ENCODE results near the gene WNK4. TPM values are rescaled to one million over a fixed set of nuclear protein-coding genes. Genes with fewer than 3 reads are reported as not detected.

Gene WNK4
- total RNA-seq, 1 donor from 2014 or later = 0.32 TPM

- no peak for DNase-seq (ENCODE audit: low spot score)
- H3K27me3 Mint-ChIP-seq (ENCODE audit: low read depth) = no peaks in the 10 kb centered on the region
- TF ChIP-seq, protein P1, sequence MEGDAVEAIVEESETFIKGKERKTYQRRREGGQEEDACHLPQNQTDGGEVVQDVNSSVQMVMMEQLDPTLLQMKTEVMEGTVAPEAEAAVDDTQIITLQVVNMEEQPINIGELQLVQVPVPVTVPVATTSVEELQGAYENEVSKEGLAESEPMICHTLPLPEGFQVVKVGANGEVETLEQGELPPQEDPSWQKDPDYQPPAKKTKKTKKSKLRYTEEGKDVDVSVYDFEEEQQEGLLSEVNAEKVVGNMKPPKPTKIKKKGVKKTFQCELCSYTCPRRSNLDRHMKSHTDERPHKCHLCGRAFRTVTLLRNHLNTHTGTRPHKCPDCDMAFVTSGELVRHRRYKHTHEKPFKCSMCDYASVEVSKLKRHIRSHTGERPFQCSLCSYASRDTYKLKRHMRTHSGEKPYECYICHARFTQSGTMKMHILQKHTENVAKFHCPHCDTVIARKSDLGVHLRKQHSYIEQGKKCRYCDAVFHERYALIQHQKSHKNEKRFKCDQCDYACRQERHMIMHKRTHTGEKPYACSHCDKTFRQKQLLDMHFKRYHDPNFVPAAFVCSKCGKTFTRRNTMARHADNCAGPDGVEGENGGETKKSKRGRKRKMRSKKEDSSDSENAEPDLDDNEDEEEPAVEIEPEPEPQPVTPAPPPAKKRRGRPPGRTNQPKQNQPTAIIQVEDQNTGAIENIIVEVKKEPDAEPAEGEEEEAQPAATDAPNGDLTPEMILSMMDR (IDR thresholded peaks at IDR 0.05) = peak; percentile 53
- peak within 1 kb of the TSS; percentile 84 for H3K27ac Mint-ChIP-seq (ENCODE audit: unreplicated experiment)
- H3K4me1 Mint-ChIP-seq (ENCODE audit: low read depth) = peaks cover 28% of the 10 kb centered on the region
- peak within 1 kb of the TSS; percentile 90 for H3K4me3 Mint-ChIP-seq (ENCODE audit: unreplicated experiment)
- no peaks in the 10 kb centered on the region for H3K36me3 Mint-ChIP-seq (ENCODE audit: low read depth)
- no peaks in the 10 kb centered on the region for H3K9me3 Mint-ChIP-seq (ENCODE audit: low read depth)
These were observed 18.3 kb downstream of the WNK4 start, which contains the start of the genes CNTD1 and COA3 for GRCh38 chr17:42798383-42799380. Gene CNTD1 (plus strand): TSS chr17:42798861. CDS start chr17:42799068, 207 bp downstream. Gene COA3 (minus strand): TSS chr17:42798704. CDS start chr17:42798681, 23 bp downstream.

DNA sequence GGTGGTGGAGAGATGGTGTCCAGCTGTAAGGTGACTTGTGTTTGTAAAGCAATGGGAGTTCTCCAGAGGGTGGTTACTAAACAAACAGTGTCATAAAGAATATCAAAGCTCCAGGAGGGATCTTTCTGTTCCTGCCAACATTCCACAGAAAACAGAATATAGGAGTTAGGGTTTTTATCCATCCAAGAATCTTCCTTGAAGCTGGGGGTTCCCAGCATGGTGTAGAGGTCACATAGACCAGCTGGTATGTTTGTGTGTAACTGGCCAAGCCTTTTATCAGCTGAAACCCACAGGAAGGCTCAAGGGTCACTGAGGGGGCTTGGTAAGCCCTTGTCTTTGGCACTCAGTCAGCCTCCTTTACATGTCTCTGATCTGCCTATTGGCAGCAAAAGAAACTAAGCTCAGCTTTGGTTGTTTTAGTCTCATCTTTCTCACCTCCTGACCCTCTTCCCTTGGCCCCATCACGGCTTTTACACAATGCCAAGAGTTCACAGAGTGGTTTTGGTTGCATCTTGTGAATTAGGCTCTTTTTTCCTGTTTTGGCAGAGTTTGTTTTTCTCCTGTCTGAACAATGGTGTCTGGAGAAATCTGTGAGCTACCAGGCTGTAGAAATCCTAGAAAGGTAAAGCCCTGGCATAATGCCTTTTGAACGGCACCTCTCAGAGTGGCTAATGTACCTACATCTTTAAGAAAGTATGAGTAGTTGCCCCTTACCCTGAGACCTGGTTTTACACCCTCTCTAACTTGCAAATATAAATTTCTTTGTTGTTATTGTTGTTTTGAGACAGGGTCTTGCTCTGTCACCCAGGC is 22.9 kb downstream of the WNK4 start:
- H3K27me3 Mint-ChIP-seq (ENCODE audit: low read depth) = no peaks in the 10 kb centered on the region
- H3K4me3 Mint-ChIP-seq (ENCODE audit: unreplicated experiment) = no peak overlapping the region
- peaks cover 14% of the 10 kb centered on the region for H3K4me1 Mint-ChIP-seq (ENCODE audit: low read depth)
- DNase-seq (ENCODE audit: low spot score) = no peak
- TF ChIP-seq, protein P1 (IDR thresholded peaks at IDR 0.05) = no peak
- H3K36me3 Mint-ChIP-seq (ENCODE audit: low read depth) = no peaks in the 10 kb centered on the region
- H3K27ac Mint-ChIP-seq (ENCODE audit: unreplicated experiment) = no peak overlapping the region
- no peaks in the 10 kb centered on the region for H3K9me3 Mint-ChIP-seq (ENCODE audit: low read depth)

DNA sequence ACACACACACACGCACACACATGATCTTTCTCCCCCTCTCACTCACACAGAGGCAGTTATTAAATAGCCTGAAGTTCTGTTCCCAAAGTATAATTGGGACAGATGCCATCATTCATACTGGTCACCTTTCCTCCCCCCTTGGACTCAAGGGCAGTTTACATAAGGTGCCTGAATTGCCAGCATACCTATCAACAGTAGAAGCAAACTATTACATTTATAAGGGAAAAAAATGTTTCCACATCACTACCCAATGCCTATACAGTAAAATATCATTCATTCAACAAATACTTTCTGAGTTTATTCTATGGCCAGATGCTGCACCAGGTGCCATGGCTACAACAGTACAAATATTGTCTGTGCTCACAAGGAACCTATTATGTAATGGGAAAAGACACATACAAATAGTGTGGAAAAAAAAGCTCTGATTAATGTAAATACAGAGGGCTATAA is 24.5 kb downstream of the WNK4 start:
- no peak overlapping the region for H3K4me3 Mint-ChIP-seq (ENCODE audit: unreplicated experiment)
- no peak overlapping the region for H3K27ac Mint-ChIP-seq (ENCODE audit: unreplicated experiment)

DNA sequence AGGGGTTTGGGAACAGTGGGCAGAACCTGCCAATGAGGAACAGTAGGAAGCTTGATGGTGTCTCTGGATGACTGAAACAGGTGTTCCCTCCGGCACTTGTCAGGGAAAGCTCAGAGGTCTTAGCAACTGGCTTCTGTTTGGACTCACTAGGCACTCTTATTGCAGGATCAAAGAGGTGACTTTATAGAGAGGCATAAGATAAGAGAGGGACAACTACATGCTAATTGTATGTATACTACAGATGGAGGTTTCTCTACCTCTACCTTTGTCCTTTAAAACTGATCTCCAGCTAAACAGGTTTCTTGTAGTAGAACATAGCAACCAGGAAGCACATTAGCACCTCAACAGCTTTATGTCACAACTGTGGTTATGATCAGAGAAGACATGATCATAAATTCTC is 25.8 kb downstream of the WNK4 start:
- no peaks in the 10 kb centered on the region for H3K9me3 Mint-ChIP-seq (ENCODE audit: low read depth)
- TF ChIP-seq, protein P1 (IDR thresholded peaks at IDR 0.05) = no peak
- no peaks in the 10 kb centered on the region for H3K27me3 Mint-ChIP-seq (ENCODE audit: low read depth)
- DNase-seq (ENCODE audit: low spot score) = no peak
- peaks cover 16% of the 10 kb centered on the region for H3K36me3 Mint-ChIP-seq (ENCODE audit: low read depth)
- H3K4me1 Mint-ChIP-seq (ENCODE audit: low read depth) = peaks cover 7% of the 10 kb centered on the region
- H3K4me3 Mint-ChIP-seq (ENCODE audit: unreplicated experiment) = no peak overlapping the region
- H3K27ac Mint-ChIP-seq (ENCODE audit: unreplicated experiment) = no peak overlapping the region

More for the DNA sequence above, 24.5 kb downstream of the WNK4 start:
- DNase-seq (ENCODE audit: low spot score) = no peak
- Mint-ChIP-seq H3K36me3 (ENCODE audit: low read depth) (peaks cover 8% of the 10 kb centered on the region), H3K4me1 (ENCODE audit: low read depth) (peaks cover 7% of the 10 kb centered on the region), H3K9me3 (ENCODE audit: low read depth) (no peaks in the 10 kb centered on the region), H3K27me3 (ENCODE audit: low read depth) (no peaks in the 10 kb centered on the region)
- TF ChIP-seq, protein P1 (IDR thresholded peaks at IDR 0.05) = no peak

DNA sequence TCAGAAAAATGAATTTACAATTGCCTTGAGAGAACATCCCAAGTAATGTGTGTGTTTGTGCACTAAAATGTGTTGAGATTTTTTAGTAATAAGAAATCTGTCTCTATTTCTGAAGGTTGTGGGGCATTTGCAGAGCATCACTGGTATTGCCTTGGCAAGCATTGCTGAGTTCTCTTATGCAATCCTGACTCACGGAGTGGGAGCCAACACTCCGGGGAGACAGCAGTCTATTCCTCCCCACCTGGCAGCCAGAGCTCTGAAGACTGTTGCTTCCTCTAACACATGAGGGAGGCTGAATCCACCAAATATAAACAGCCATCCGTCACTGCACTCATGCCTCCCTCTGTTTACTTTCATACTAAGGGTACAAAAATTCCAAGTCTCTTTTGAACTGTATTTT is 28.8 kb downstream of the WNK4 start:
- no peaks in the 10 kb centered on the region for H3K27me3 Mint-ChIP-seq (ENCODE audit: low read depth)
- H3K27ac Mint-ChIP-seq (ENCODE audit: unreplicated experiment) = no peak overlapping the region
- no peaks in the 10 kb centered on the region for H3K4me1 Mint-ChIP-seq (ENCODE audit: low read depth)
- H3K4me3 Mint-ChIP-seq (ENCODE audit: unreplicated experiment) = no peak overlapping the region
- H3K36me3 Mint-ChIP-seq (ENCODE audit: low read depth) = peaks cover 27% of the 10 kb centered on the region
- TF ChIP-seq, protein P1 (IDR thresholded peaks at IDR 0.05) = no peak
- H3K9me3 Mint-ChIP-seq (ENCODE audit: low read depth) = no peaks in the 10 kb centered on the region
- DNase-seq (ENCODE audit: low spot score) = no peak

Measured in chondrocyte (in vitro differentiated cells).